ENCODE results near the gene BDH1. TPM values are rescaled to one million over a fixed set of nuclear protein-coding genes. Genes with fewer than 3 reads are reported as not detected.

Gene BDH1
- total and polyA plus RNA-seq, 5 experiments from 2014 or later = 19.1 to 79.0 (median 30.9) TPM

DNA sequence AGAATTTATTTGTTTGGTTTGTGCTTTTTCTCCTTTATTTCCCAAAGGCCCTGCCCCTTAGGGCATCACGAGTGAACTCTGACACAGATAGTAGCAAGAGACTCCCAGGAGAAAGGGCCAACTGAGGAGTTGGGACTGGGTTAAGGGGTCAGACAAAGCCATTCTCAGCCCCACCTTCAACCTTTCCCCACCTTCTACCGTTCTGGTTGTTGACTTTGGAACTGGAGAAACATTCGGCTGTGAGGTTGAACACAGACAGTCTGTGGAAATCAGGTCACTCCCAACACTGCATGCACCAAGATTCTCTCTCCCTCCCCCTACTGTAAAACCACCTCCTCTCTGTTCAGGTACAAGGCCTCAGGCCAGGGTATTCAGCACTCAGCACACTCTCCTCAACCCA is 3.9 kb upstream of the BDH1 start:
- POLR2A ChIA-PET = no interaction called here
- ATAC-seq = no peak
- Mint-ChIP-seq H3K27ac (no peak overlapping the region), H3K27me3 (peaks cover 5 to 18% (median 16%) of the 10 kb centered on the region in 5 donors), H3K9me3 (peaks cover 0 to 15% (median 8%) of the 10 kb centered on the region in 9 donors), H3K36me3 (peaks cover 0 to 11% (median 4%) of the 10 kb centered on the region in 3 donors), H3K4me3 (no peak overlapping the region), H3K4me1 (peaks cover 0 to 10% (median 6%) of the 10 kb centered on the region in 4 donors)
- no peak for DNase-seq

DNA sequence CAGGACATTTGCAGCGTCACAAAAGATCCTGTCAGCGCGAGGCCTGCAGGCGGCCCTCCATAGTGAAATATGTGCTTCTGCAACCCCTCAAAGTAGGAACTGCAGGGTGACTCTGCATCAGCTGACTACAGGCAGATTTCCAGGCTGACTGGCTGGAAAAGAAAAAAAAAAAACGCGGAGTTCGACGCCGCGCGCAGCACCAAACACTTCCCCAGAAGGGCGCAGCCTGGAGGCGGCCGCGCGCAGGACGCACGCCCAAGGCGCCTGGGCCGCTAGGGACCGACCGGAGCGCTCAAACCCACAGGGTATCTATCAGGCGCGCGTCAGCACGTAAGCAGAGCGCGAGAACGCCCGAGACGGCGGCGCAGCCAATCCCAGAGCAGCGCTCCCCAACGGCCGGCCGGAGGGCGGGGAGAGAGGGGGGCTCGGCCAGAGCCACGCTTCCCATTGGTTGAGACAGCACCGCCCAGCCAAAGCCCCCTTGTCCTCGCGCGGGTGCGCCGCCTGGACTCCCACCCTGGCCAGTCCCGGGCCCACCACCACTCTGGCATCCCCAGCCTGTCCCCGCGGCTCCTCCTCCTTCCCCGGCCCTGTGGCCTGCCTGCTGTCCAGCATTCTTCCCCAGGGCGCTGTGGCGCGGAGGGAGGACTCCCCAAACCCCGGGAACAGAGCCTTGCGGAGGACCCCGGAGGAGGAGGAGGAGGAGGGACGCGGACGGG is 1.0 kb downstream of the BDH1 start:
- Mint-ChIP-seq H3K4me1 (peaks cover 15 to 28% (median 21%) of the 10 kb centered on the region in 4 donors), H3K4me3 (peak overlapping the region; percentile 84 to 96 (median 92)), H3K27ac (peak overlapping the region; percentile 80 to 95 (median 94)), H3K36me3 (peaks cover 0 to 7% (median 0%) of the 10 kb centered on the region in 3 donors), H3K9me3 (no peaks in the 10 kb centered on the region), H3K27me3 (peaks cover 0 to 11% (median 10%) of the 10 kb centered on the region in 5 donors)
- peak; percentile 82 to 94 (median 88) for DNase-seq
- POLR2A ChIA-PET = interaction anchor here (0.6 to 0.8 kb wide), 3 partner anchors 22 to 195 kb away, joined by 3 read pairs; partner anchors contain the start of gene FYTTD1
- ATAC-seq = peak; percentile 90 to 95

DNA sequence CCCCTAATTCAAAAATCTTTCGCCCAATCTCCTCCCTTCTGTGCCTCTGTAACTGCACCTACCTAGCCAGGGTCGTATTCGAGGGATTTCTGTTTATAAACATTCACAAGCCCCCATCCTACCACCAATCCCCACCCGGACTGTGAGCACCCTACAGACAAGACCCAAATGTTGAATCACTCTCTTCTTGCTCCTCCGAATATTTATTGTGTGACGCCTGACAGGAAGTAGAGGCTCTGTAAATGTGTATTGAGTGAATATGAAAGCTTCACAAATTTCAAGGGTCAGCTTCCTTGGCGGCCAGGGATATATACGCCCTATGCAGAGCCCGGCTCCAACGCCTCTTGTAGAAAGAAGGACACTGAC is 1.6 kb downstream of the BDH1 start:
- peaks cover 0 to 7% (median 0%) of the 10 kb centered on the region in 3 donors for H3K36me3 Mint-ChIP-seq
- DNase-seq (no peak), ATAC-seq (no peak)
- POLR2A ChIA-PET = interaction anchor here (0.8 kb wide), 1 partner anchor 22 kb away, joined by 3 read pairs; no protein-coding TSS in a partner anchor
- peaks cover 0 to 11% (median 6%) of the 10 kb centered on the region in 5 donors for H3K27me3 Mint-ChIP-seq
- peaks cover 16 to 28% (median 21%) of the 10 kb centered on the region in 4 donors for H3K4me1 Mint-ChIP-seq
- H3K9me3 Mint-ChIP-seq = no peaks in the 10 kb centered on the region
- H3K4me3 Mint-ChIP-seq = peak overlapping the region; percentile 84 to 96 (median 92)
- H3K27ac Mint-ChIP-seq = peak overlapping the region; percentile 77 to 95 (median 93)

DNA sequence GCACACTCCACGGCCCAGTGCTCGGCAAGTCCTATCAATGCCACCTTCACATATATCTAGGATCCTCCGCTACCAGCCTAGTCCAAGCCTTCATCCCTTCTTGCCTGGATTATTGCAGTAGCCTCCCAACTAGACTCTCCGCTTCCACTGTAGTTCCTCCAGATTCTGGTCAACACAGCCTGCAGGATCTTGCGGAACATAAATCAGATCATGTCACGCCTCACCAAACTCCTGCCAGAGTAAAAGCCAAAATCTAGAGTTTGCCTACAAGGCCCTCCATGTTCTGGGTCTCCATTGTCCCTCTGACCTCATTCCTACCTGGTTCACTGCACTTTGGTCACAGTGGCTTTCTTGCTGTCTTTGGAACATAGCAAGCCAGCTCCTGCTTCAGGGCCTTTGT is 3.6 kb downstream of the BDH1 start:
- peak overlapping the region in 1 of 10 donors; percentile 76 for H3K4me3 Mint-ChIP-seq
- ATAC-seq (no peak), DNase-seq (no peak)
- H3K9me3 Mint-ChIP-seq = no peaks in the 10 kb centered on the region
- H3K27ac Mint-ChIP-seq = peak overlapping the region in 1 of 10 donors; percentile 56
- H3K27me3 Mint-ChIP-seq = peaks cover 0 to 2% (median 0%) of the 10 kb centered on the region in 5 donors
- POLR2A ChIA-PET = no interaction called here
- peaks cover 17 to 39% (median 25%) of the 10 kb centered on the region in 4 donors for H3K4me1 Mint-ChIP-seq
- peaks cover 0 to 8% (median 0%) of the 10 kb centered on the region in 3 donors for H3K36me3 Mint-ChIP-seq

DNA sequence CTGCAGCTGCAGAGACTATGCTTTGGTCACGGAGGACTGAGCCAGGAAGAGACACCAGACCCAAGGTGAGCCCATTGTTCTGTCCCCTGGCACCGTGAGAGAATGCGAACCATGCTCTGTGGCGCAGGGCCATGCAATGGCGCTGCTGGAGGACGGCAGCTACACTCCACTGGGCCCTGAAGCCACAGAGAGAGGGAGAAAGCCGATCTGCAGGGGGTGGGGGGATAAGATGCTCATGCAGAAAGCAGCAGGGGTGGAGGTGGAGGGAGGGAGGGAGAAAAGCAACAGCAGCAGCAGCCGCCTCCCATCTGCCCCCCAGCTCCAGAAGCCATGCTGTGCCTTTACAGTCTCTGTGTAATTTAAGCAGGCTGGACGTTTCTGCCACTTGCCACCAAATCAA is 5.3 kb downstream of the BDH1 start:
- H3K27ac Mint-ChIP-seq = no peak overlapping the region
- H3K27me3 Mint-ChIP-seq = no peaks in the 10 kb centered on the region
- H3K36me3 Mint-ChIP-seq = peaks cover 0 to 23% (median 0%) of the 10 kb centered on the region in 3 donors
- H3K9me3 Mint-ChIP-seq = no peaks in the 10 kb centered on the region
- H3K4me3 Mint-ChIP-seq = no peak overlapping the region
- POLR2A ChIA-PET = no interaction called here
- no peak for ATAC-seq
- peaks cover 14 to 39% (median 24%) of the 10 kb centered on the region in 4 donors for H3K4me1 Mint-ChIP-seq
- no peak for DNase-seq

GRCh38 chr3:197549261-197549885 is 6.4 kb downstream of the BDH1 start:
- DNase-seq = no peak
- Mint-ChIP-seq H3K9me3 (no peaks in the 10 kb centered on the region), H3K27ac (no peak overlapping the region), H3K4me3 (no peak overlapping the region), H3K27me3 (no peaks in the 10 kb centered on the region), H3K4me1 (peaks cover 10 to 38% (median 22%) of the 10 kb centered on the region in 4 donors), H3K36me3 (peaks cover 0 to 34% (median 6%) of the 10 kb centered on the region in 3 donors)
- POLR2A ChIA-PET = no interaction called here
- no peak for ATAC-seq

DNA sequence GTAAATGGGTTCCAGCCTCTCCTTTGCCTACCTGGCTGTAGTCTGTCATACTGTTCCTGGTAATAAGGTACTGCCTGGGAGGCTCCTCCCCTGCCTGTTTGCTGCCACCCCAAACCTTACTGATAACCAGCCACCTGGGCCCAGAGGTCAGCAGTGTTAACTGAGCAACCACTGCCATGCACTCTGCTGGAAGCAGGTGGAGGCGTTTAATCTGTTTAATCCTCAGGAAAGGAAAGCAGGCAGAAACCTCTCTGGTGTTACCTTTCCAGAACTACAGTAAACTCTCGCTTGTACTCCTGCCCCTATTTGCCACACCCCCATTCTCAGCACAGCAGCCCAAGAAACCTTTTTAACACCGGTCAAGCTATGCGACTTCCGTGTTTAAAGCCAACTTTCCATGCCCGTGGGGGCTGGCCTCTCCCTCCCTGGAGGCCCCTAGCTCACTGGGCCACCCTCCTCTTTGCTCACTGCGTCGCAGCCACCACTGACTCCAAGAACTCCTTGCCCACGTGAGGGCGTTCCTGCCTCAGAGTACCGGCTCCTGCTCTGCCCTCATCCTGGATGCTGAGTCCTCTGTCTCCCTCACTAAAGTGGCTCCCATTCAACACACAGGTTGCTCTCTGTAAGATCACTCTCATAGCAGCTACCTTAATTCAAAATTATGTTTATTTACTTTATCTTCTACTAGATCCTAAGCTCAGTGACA is 8.3 kb downstream of the BDH1 start:
- H3K27ac Mint-ChIP-seq = peak overlapping the region in 2 of 10 donors; percentile 6 to 76
- POLR2A ChIA-PET = no interaction called here
- no peaks in the 10 kb centered on the region for H3K27me3 Mint-ChIP-seq
- no peak overlapping the region for H3K4me3 Mint-ChIP-seq
- ATAC-seq = no peak
- no peaks in the 10 kb centered on the region for H3K9me3 Mint-ChIP-seq
- no peak for DNase-seq
- H3K36me3 Mint-ChIP-seq = peaks cover 0 to 51% (median 11%) of the 10 kb centered on the region in 3 donors
- peaks cover 0 to 26% (median 15%) of the 10 kb centered on the region in 4 donors for H3K4me1 Mint-ChIP-seq

DNA sequence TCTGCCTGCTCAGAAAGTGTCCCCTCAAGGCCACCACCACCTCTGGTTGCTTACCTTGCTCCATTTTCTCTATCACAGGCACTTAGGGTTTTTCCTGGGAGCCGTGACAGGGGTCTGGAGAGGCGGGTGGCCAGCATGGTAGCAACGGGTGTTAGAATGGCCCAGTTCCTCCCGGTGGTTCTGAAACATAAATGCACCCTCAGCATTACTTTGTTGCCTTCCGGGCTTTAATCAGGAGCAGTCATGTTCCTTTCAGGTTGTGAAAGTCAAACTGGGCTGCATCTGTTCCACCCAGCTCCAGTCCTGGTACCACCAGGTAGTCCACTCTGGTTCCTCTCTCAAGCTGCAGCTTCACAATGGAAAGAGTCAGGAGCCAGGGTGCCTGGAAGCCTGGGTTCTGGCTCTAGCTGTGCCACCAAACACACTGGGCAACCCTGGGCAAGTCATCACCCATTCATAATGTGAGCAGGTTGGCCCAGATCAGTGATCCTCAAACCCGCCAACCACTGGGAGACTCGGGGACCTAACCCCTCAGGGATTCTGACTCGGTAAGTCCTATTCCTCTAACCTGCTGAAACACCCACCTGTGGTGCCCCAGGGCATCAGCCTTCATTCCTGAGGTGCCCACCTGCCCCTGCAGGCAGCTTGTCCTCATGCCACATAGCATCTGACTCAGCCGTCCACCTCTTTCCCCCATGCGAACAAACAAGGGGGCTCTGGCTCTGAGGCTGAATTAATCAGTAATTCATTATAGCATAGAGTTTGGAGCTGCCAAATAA is 9.3 kb downstream of the BDH1 start:
- POLR2A ChIA-PET = no interaction called here
- H3K36me3 Mint-ChIP-seq = peaks cover 0 to 55% (median 11%) of the 10 kb centered on the region in 3 donors

DNA sequence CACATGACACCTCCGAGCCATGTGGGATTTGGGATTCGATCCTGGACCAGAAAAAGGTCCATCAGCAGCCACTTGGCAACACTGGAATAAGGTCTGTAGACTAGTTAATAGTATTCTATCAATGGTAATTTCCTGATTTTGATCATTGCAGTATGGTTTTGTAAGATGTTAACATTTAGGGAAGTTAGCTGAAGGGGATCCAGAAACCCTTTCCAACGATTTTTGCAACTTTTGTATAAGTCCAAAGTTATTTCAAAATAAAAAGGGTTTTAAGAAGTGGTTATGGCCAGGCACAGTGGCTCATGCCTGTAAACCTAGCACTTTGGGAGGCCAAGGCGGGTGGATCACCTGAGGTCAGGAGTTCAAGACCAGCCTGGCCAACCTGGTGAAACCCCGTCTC is 10.2 kb downstream of the BDH1 start:
- POLR2A ChIA-PET = no interaction called here
- no peak overlapping the region for H3K27ac Mint-ChIP-seq
- H3K9me3 Mint-ChIP-seq = no peaks in the 10 kb centered on the region
- no peak for DNase-seq
- no peaks in the 10 kb centered on the region for H3K27me3 Mint-ChIP-seq
- H3K4me3 Mint-ChIP-seq = no peak overlapping the region
- ATAC-seq = no peak
- H3K36me3 Mint-ChIP-seq = peaks cover 0 to 56% (median 11%) of the 10 kb centered on the region in 3 donors
- H3K4me1 Mint-ChIP-seq = peaks cover 0 to 11% (median 6%) of the 10 kb centered on the region in 4 donors

More for the DNA sequence above, 9.3 kb downstream of the BDH1 start:
- H3K27ac Mint-ChIP-seq = peak overlapping the region in 1 of 10 donors; percentile 40
- no peaks in the 10 kb centered on the region for H3K27me3 Mint-ChIP-seq
- no peak for DNase-seq
- H3K9me3 Mint-ChIP-seq = no peaks in the 10 kb centered on the region
- no peak for ATAC-seq
- peaks cover 0 to 16% (median 8%) of the 10 kb centered on the region in 4 donors for H3K4me1 Mint-ChIP-seq
- H3K4me3 Mint-ChIP-seq = no peak overlapping the region

DNA sequence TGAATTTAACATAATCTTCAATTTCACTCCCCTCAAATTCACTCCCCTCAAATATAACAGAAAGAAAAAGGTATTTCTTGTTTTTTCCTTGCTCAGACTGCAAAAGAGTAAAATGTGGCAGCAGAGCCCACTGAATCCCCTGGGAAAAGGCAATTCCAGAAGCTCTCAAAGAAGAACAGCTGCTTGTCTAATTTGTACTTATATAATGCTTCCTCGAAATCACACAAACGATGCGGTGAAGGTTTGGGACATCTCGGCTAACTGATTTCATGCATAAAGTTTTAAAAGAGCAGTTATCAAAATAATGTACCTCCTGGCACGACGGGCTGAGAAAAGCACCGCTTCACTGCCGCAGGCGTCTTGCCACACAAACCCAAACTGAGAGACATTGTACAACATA is 10.7 kb downstream of the BDH1 start:
- POLR2A ChIA-PET = no interaction called here
- ATAC-seq (no peak), DNase-seq (no peak)
- H3K36me3 Mint-ChIP-seq = peaks cover 0 to 56% (median 11%) of the 10 kb centered on the region in 3 donors
- peaks cover 0 to 11% (median 6%) of the 10 kb centered on the region in 4 donors for H3K4me1 Mint-ChIP-seq
- H3K4me3 Mint-ChIP-seq = no peak overlapping the region
- H3K27ac Mint-ChIP-seq = no peak overlapping the region
- H3K27me3 Mint-ChIP-seq = no peaks in the 10 kb centered on the region
- no peaks in the 10 kb centered on the region for H3K9me3 Mint-ChIP-seq

- peaks cover 0 to 6% (median 4%) of the 10 kb centered on the region in 4 donors for H3K4me1 Mint-ChIP-seq
- peaks cover 0 to 71% (median 15%) of the 10 kb centered on the region in 3 donors for H3K36me3 Mint-ChIP-seq
- no peaks in the 10 kb centered on the region for H3K27me3 Mint-ChIP-seq
- no peak for DNase-seq
- no peak for ATAC-seq
- POLR2A ChIA-PET = no interaction called here
- H3K9me3 Mint-ChIP-seq = no peaks in the 10 kb centered on the region
- peak overlapping the region in 1 of 10 donors; percentile 34 for H3K27ac Mint-ChIP-seq
- H3K4me3 Mint-ChIP-seq = no peak overlapping the region
These were observed 12.9 kb downstream of the BDH1 start for GRCh38 chr3:197542741-197543454.
